Spleen (tissue), 11 donors: ENCODE results near the gene GLIS1. TPM values are rescaled to one million over a fixed set of nuclear protein-coding genes. Genes with fewer than 3 reads are reported as not detected.

Source experiments
- DNase-seq: peaks from one replicate; pipeline ENCODE4 v3.0.0-alpha.2; 2020
- H3K27ac ChIP-seq, 8 donors: fragments of 200-600 bp; sonication (generic) in 7 of 8; 1 replicate in 4 of 8; 2 replicates in 4 of 8; pipeline versions ENCODE4 v1.5.0 to v1.8.0; 2016 to 2021; ENCODE audit warnings: inconsistent platforms in 4 of 8, mild to moderate bottlenecking in 4 of 8, moderate library complexity in 1 of 8
- H3K27me3 ChIP-seq, 7 donors: fragments of 200-600 bp; sonication (generic) in 6 of 7; replicated peaks in 1 of 7; 1 replicate in 4 of 7; 2 replicates in 3 of 7; pipeline versions ENCODE4 v1.5.0 to v1.8.0; 2016 to 2021; ENCODE audit warnings: inconsistent platforms in 3 of 7, mild to moderate bottlenecking in 1 of 7
- H3K36me3 ChIP-seq, 6 donors: fragments of 200-600 bp; sonication (generic) in 5 of 6; 1 replicate in 4 of 6; 2 replicates in 2 of 6; pipeline versions ENCODE4 v1.5.0 to v1.8.0; 2016 to 2021; ENCODE audit warnings: inconsistent platforms in 2 of 6
- H3K4me1 ChIP-seq, 6 donors: fragments of 200-600 bp; sonication (generic) in 5 of 6; 1 replicate in 3 of 6; 2 replicates in 3 of 6; pipeline versions ENCODE4 v1.5.0 to v1.8.0; 2016 to 2021; ENCODE audit warnings: inconsistent platforms in 3 of 6
- H3K4me3 ChIP-seq, 8 donors: fragments of 200-600 bp; sonication (generic) in 7 of 8; 1 replicate in 4 of 8; 2 replicates in 4 of 8; pipeline versions ENCODE4 v1.5.0 to v1.8.0; 2016 to 2021; ENCODE audit warnings: inconsistent platforms in 4 of 8, mild to moderate bottlenecking in 4 of 8, moderate library complexity in 2 of 8
- H3K9me3 ChIP-seq, 8 donors: fragments of 200-600 bp; sonication (generic) in 7 of 8; 1 replicate in 4 of 8; 2 replicates in 4 of 8; pipeline versions ENCODE4 v1.5.0 to v1.8.0; 2016 to 2021; ENCODE audit warnings: inconsistent platforms in 4 of 8
- POLR2A ChIP-seq, 3 donors: fragments of 450-650 bp; IDR thresholded peaks; one replicate each; pipeline ENCODE4 v1.5.1; 2017; ENCODE audit warnings: antibody characterized with exemption in 3 of 3, mild to moderate bottlenecking in 1 of 3
- POLR2AphosphoS5 ChIP-seq, 3 donors: sonication (generic); formaldehyde crosslinking; IDR thresholded peaks; one replicate each; pipeline ENCODE4 v1.5.1; 2017; ENCODE audit warnings: antibody characterized with exemption in 3 of 3
- WGBS, 5 donors: extraction: QIAGEN DNeasy Blood & Tissue Kit in 3 of 5; methylation state at CpG; one replicate each; pipeline versions ENCODE4 v1.1.5 to v1.1.7; 2013 to 2018; 5-methylcytosine and 5-hydroxymethylcytosine counted together
- intact Hi-C: fragments of 100-400 bp; cut with DNase I; formaldehyde crosslinking; loops from one replicate; pipeline ENCODE4 v1.15.0; 2023; ENCODE audit warnings: low total_unique reads
- polyA plus RNA-seq, 3 donors: library from polyadenylated mRNA; stranded (reverse); fragments of 200-250 nt; gene quantifications; one replicate each; pipeline ENCODE4 v1.2.1, GENCODE V29; 2013
- total RNA-seq, 7 donors: library from RNA; depleted of rRNA in 3 of 7; stranded (reverse); fragments of >200 nt in 3 of 7; fragmentation: NEBNext Ultra II Directional in 4 of 7; extraction: Animal tissue kit (Norgen Biotek cat#: 25700) in 4 of 7; gene quantifications; one replicate each; pipeline versions ENCODE4 v1.1.0 to v1.2.1, GENCODE V29; 2016 to 2021
- TF ChIP-seq, protein P1 (sequence below), 11 experiments: fragments of 200-600 bp in 7 of 11; fragments of 450-650 bp in 4 of 11; sonication (generic) in 4 of 11; IDR thresholded peaks in 8 of 11; conservative IDR thresholded peaks in 3 of 11; 1 replicate in 7 of 11; 2 replicates in 4 of 11; pipeline versions ENCODE4 v1.4.0 to v1.8.0; 2016 to 2021; ENCODE audit warnings: antibody characterized with exemption in 11 of 11, inconsistent platforms in 4 of 11, mild to moderate bottlenecking in 1 of 11
- donor health status: healthy with polysubstance abuse.
- donor health status: DM: no; HTN: no; CAD: no; lungs with moderate emphysema.
- donor health status: DM: no; HTN: no; CAD: no.
- donor health status: Bipolar disorder and iron deficiency.
- donor health status: healthy.
- donor health status: DM: no; HTN: no; CAD: no.
- donor health status: DM: yes; HTN: yes; CAD: no.

Gene GLIS1
- total and polyA plus RNA-seq, 10 donors = 0.04 to 0.39 (median 0.26) TPM; not detected in 5

DNA sequence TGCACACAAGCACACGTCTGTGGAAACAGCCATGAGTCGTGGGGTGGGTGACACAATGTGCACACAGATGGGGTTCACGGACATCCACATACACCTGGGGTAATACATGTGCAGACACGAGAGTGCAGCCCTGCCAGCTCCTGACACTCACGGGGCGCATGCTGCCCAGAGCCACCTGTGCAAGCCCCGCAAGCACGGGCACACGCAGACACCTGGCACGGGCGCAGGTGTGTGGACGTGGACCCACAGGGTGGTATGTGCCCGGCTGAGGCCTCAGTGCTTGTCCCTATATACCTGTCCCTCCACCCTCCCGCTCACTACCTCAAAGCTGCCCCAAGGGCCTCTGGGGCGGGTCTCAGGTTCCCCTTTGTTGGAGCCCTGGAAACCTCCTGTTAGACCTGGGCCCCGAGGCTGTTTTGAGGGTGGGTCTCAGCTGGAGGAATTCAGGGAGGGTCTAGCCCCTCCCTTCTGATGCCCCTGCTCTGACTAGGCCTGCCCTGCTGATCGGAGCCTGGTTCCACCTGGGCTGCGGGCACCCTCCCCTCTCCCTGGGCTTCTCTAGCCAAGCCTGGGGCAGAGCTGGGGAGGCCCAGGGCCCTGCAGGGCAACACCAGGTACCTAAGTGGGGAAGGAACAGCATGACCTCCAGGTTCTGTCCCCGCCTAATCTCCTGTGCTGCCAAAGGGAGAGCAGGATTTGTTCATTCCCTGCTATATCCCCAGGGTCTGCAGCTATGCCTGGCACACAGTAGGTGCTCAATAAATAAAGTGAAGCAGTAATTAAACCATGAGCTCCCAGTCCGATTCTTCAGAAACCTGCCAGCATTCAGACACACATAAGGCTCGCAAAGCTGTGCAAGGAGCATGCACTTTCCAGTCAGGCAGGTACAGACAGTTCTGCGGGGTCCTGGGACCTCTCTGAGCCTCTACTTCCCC lies 230.6 kb downstream of the GLIS1 start:
- intact Hi-C loops = no loop called here
- WGBS, 5 donors = 87 to 94% (median 91%) methylated on average over 22 of the region's 22 CpGs
- peaks cover 0 to 11% (median 0%) of the 10 kb centered on the region in 7 donors for H3K27me3 ChIP-seq
- DNase-seq = no peak
- no peak overlapping the region for H3K27ac ChIP-seq
- no peak for TF ChIP-seq POLR2A (IDR thresholded peaks at IDR 0.05)
- TF ChIP-seq, protein P1, sequence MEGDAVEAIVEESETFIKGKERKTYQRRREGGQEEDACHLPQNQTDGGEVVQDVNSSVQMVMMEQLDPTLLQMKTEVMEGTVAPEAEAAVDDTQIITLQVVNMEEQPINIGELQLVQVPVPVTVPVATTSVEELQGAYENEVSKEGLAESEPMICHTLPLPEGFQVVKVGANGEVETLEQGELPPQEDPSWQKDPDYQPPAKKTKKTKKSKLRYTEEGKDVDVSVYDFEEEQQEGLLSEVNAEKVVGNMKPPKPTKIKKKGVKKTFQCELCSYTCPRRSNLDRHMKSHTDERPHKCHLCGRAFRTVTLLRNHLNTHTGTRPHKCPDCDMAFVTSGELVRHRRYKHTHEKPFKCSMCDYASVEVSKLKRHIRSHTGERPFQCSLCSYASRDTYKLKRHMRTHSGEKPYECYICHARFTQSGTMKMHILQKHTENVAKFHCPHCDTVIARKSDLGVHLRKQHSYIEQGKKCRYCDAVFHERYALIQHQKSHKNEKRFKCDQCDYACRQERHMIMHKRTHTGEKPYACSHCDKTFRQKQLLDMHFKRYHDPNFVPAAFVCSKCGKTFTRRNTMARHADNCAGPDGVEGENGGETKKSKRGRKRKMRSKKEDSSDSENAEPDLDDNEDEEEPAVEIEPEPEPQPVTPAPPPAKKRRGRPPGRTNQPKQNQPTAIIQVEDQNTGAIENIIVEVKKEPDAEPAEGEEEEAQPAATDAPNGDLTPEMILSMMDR (IDR thresholded peaks at IDR 0.05 in 8 of 11, conservative IDR thresholded peaks at IDR 0.05 in 3 of 11) = no peak
- no peak for TF ChIP-seq POLR2AphosphoS5 (IDR thresholded peaks at IDR 0.05)
- H3K9me3 ChIP-seq = no peaks in the 10 kb centered on the region
- no peaks in the 10 kb centered on the region for H3K36me3 ChIP-seq
- H3K4me3 ChIP-seq = no peak overlapping the region
- H3K4me1 ChIP-seq = no peaks in the 10 kb centered on the region

DNA sequence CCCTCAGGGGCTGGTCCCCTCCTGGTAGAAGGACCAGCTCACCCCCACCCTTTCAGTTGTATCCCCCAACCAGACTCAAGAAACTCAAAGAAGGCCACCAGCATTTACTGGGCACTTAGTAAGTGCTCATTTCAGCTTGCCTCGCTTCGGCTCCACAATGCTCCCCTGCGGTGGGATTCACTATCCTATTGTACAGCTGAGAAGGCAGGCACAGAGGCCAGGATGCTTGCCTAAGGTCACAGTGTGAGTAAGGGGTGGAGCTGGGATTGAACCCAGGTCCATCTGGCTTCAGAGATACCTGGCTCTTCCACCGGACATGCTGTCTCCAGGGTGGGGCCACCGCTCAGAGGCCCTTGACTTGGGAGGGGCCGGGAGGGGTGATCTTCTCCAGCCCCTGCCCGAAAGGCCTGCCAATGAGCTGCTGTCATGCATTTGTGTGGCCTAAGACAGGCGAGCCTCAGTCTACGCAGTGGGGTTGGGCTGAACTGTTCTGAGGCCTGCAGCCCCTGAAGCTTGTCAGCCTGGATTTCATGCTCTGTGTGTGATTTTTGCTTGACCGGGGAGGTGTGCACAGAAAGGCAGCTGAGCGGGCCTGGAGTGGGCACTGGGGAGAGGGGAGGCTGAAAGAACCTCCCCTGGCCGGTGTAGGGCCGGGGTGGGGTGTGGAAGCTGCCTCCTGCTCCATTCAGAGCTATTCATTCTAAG lies 231.7 kb downstream of the GLIS1 start:
- no peaks in the 10 kb centered on the region for H3K36me3 ChIP-seq
- H3K9me3 ChIP-seq = no peaks in the 10 kb centered on the region
- no peak overlapping the region for H3K27ac ChIP-seq
- DNase-seq = no peak
- no peak for TF ChIP-seq POLR2AphosphoS5 (IDR thresholded peaks at IDR 0.05)
- TF ChIP-seq, protein P1 (IDR thresholded peaks at IDR 0.05 in 8 of 11, conservative IDR thresholded peaks at IDR 0.05 in 3 of 11) = no peak
- no peak for TF ChIP-seq POLR2A (IDR thresholded peaks at IDR 0.05)
- 89 to 95% (median 94%) methylated on average over 11 to 13 of the region's 13 CpGs for WGBS, 5 donors
- H3K4me3 ChIP-seq = no peak overlapping the region
- H3K27me3 ChIP-seq = peaks cover 0 to 11% (median 0%) of the 10 kb centered on the region in 7 donors
- no peaks in the 10 kb centered on the region for H3K4me1 ChIP-seq
- intact Hi-C loops = no loop called here

- Histone ChIP-seq H3K4me3 (no peak overlapping the region), H3K36me3 (no peaks in the 10 kb centered on the region), H3K9me3 (no peaks in the 10 kb centered on the region), H3K27me3 (peaks cover 0 to 15% (median 0%) of the 10 kb centered on the region in 7 donors), H3K27ac (no peak overlapping the region), H3K4me1 (no peaks in the 10 kb centered on the region)
- 86 to 95% (median 91%) methylated on average over 12 to 25 of the region's 25 CpGs for WGBS, 5 donors
- intact Hi-C loops = no loop called here
- DNase-seq = no peak
- TF ChIP-seq, protein P1 (IDR thresholded peaks at IDR 0.05 in 8 of 11, conservative IDR thresholded peaks at IDR 0.05 in 3 of 11) = no peak
- TF ChIP-seq POLR2A (IDR thresholded peaks at IDR 0.05) = no peak
Measured at GRCh38 chr1:53506355-53507050, 232.5 kb downstream of the GLIS1 start.
